Measurements from ENCODE around the gene RNF227.

The RNF227 gene

GRCh38 chr17:7940034-7940433 is 23.9 kb upstream of the RNF227 start:
- TF ChIP-seq GATA3 (IDR thresholded peaks at IDR 0.05; ENCODE audit: low read depth, low read length): no peak
- TF ChIP-seq GATA2 (IDR thresholded peaks at IDR 0.05; ENCODE audit: low read depth, low read length): no peak

GRCh38 chr17:7935859-7936258 is 19.8 kb upstream of the RNF227 start:
- TF ChIP-seq GATA2 (IDR thresholded peaks at IDR 0.05; ENCODE audit: low read depth, low read length): no peak
- TF ChIP-seq GATA3 (IDR thresholded peaks at IDR 0.05; ENCODE audit: low read depth, low read length): no peak

- TF ChIP-seq GATA3 (IDR thresholded peaks at IDR 0.05; ENCODE audit: low read depth, low read length): no peak
- no peak for TF ChIP-seq GATA2 (IDR thresholded peaks at IDR 0.05; ENCODE audit: low read depth, low read length)
These were observed 16.9 kb upstream of the RNF227 start for GRCh38 chr17:7932949-7933348.

GRCh38 chr17:7932483-7932891 is 16.4 kb upstream of the RNF227 start:
- no peak for TF ChIP-seq GATA2 (IDR thresholded peaks at IDR 0.05; ENCODE audit: low read depth, low read length)
- no peak for TF ChIP-seq GATA3 (IDR thresholded peaks at IDR 0.05; ENCODE audit: low read depth, low read length)

- TF ChIP-seq GATA3 (IDR thresholded peaks at IDR 0.05; ENCODE audit: low read depth, low read length): no peak
- TF ChIP-seq GATA2 (IDR thresholded peaks at IDR 0.05; ENCODE audit: low read depth, low read length): no peak
These were observed 15.8 kb upstream of the RNF227 start, which contains the start of the genes CNTROB and TRAPPC1 for GRCh38 chr17:7931709-7932482. CNTROB (plus strand) TSS chr17:7932206; CDS start chr17:7933080, 874 bp downstream. TRAPPC1 (minus strand) TSS chr17:7931946; CDS start chr17:7931829, 117 bp downstream.

- no peak for TF ChIP-seq GATA3 (IDR thresholded peaks at IDR 0.05; ENCODE audit: low read depth, low read length)
- no peak for TF ChIP-seq GATA2 (IDR thresholded peaks at IDR 0.05; ENCODE audit: low read depth, low read length)
These were observed 14.9 kb upstream of the RNF227 start for GRCh38 chr17:7930841-7931631.

GRCh38 chr17:7929158-7930023 is 13.3 kb upstream of the RNF227 start, which contains the start of gene KCNAB3:
KCNAB3 (minus strand) TSS chr17:7929856; CDS start chr17:7929435, 421 bp downstream.
- no peak for TF ChIP-seq GATA3 (IDR thresholded peaks at IDR 0.05; ENCODE audit: low read depth, low read length)
- TF ChIP-seq GATA2 (IDR thresholded peaks at IDR 0.05; ENCODE audit: low read depth, low read length): no peak

GRCh38 chr17:7927596-7927995 is 11.5 kb upstream of the RNF227 start:
- TF ChIP-seq GATA3 (IDR thresholded peaks at IDR 0.05; ENCODE audit: low read depth, low read length) (no peak), GATA2 (IDR thresholded peaks at IDR 0.05; ENCODE audit: low read depth, low read length) (no peak)

GRCh38 chr17:7922845-7923628 is 6.9 kb upstream of the RNF227 start:
- TF ChIP-seq GATA3 (IDR thresholded peaks at IDR 0.05; ENCODE audit: low read depth, low read length) (no peak), GATA2 (IDR thresholded peaks at IDR 0.05; ENCODE audit: low read depth, low read length) (no peak)

GRCh38 chr17:7922269-7922844 is 6.3 kb upstream of the RNF227 start:
- TF ChIP-seq GATA2 (IDR thresholded peaks at IDR 0.05; ENCODE audit: low read depth, low read length) (no peak), GATA3 (IDR thresholded peaks at IDR 0.05; ENCODE audit: low read depth, low read length) (no peak)

GRCh38 chr17:7916808-7917207 is 719 bp upstream of the RNF227 start:
- TF ChIP-seq GATA2 (IDR thresholded peaks at IDR 0.05; ENCODE audit: low read depth, low read length) (no peak), GATA3 (IDR thresholded peaks at IDR 0.05; ENCODE audit: low read depth, low read length) (no peak)

GRCh38 chr17:7916385-7916682 is 245 bp upstream of the RNF227 start:
- TF ChIP-seq GATA3 (IDR thresholded peaks at IDR 0.05; ENCODE audit: low read depth, low read length): no peak
- no peak for TF ChIP-seq GATA2 (IDR thresholded peaks at IDR 0.05; ENCODE audit: low read depth, low read length)

GRCh38 chr17:7915179-7915610 is 894 bp downstream of the RNF227 start:
- no peak for TF ChIP-seq GATA3 (IDR thresholded peaks at IDR 0.05; ENCODE audit: low read depth, low read length)
- TF ChIP-seq GATA2 (IDR thresholded peaks at IDR 0.05; ENCODE audit: low read depth, low read length): no peak
